Uterus (tissue), 2 donors: ENCODE results near the gene SLC4A2.

ENCODE experiments used
- CTCF ChIP-seq, 4 experiments: fragments of 200-600 bp in 2 of 4; fragments of 450-650 bp in 2 of 4; sonication (generic) in 2 of 4; IDR thresholded peaks; one replicate each; pipeline ENCODE4 v1.5.1; 2016 to 2019; ENCODE audit warnings: antibody characterized with exemption in 4 of 4, mild to moderate bottlenecking in 2 of 4, moderate library complexity in 1 of 4
- POLR2A ChIP-seq, 2 donors: fragments of 450-650 bp; IDR thresholded peaks; one replicate each; pipeline ENCODE4 v1.6.1; 2016; ENCODE audit warnings: antibody characterized with exemption in 2 of 2, mild to moderate bottlenecking in 1 of 2, moderate library complexity in 1 of 2

GRCh38 chr7:151118108-151119054 is 59.0 kb downstream of the SLC4A2 start:
- TF ChIP-seq CTCF (IDR thresholded peaks at IDR 0.05) (no peak), POLR2A (IDR thresholded peaks at IDR 0.05) (no peak)
